Memory B cell (primary cell): Measurements from ENCODE around the gene DNM3.

ENCODE experiments used
- ATAC-seq: fragments of 150-1000 bp; cut with Tn5 transposase; 2 replicates; pipeline ENCODE4 v1.10.0; 2021; ENCODE audit warnings: low read depth, mild to moderate bottlenecking, moderate library complexity
- DNase-seq, 2 donors: peaks; one replicate each; pipeline ENCODE4 v3.0.0; 2022; ENCODE audit warnings: low spot score in 2 of 2
- H3K27ac Mint-ChIP-seq: one replicate; pipeline ENCODE4 v1.8.0; 2022; ENCODE audit warnings: mild to moderate bottlenecking, moderate library complexity, mixed read lengths
- H3K27me3 Mint-ChIP-seq: one replicate; pipeline ENCODE4 v1.8.0; 2022; ENCODE audit warnings: mixed read lengths
- H3K36me3 Mint-ChIP-seq: one replicate; pipeline ENCODE4 v1.8.0; 2022; ENCODE audit warnings: mild to moderate bottlenecking, mixed read lengths
- H3K4me1 Mint-ChIP-seq: one replicate; pipeline ENCODE4 v1.8.0; 2022; ENCODE audit warnings: mixed read lengths
- H3K4me3 Mint-ChIP-seq: one replicate; pipeline ENCODE4 v1.8.0; 2022; ENCODE audit warnings: mild to moderate bottlenecking, moderate library complexity, mixed read lengths
- H3K9me3 Mint-ChIP-seq: one replicate; pipeline ENCODE4 v1.8.0; 2022; ENCODE audit warnings: mixed read lengths

DNM3 gene

DNA sequence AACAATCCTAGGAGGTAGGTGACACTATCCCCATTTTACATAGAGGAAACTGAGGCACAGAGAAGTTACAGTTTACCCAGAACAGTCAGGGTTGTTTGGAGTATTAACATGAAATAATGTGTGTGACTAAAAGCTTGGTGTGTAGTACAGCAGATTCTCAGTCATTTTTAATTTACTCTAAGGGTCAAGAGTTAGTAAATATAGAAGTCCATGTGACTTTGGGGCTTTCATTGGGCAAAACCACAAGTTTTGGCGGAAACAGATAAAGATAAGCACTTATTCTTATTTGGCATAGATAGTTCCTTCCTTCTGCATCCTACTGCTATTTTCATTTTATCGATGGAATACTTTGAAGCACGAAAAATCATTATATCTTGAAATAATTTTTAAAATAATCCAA is 128.5 kb downstream of the DNM3 start:
- Mint-ChIP-seq H3K27ac (no peak overlapping the region), H3K27me3 (no peaks in the 10 kb centered on the region), H3K36me3 (no peaks in the 10 kb centered on the region), H3K9me3 (peaks cover 1% of the 10 kb centered on the region), H3K4me1 (no peaks in the 10 kb centered on the region), H3K4me3 (no peak overlapping the region)
- no peak for DNase-seq
- ATAC-seq: no peak

DNA sequence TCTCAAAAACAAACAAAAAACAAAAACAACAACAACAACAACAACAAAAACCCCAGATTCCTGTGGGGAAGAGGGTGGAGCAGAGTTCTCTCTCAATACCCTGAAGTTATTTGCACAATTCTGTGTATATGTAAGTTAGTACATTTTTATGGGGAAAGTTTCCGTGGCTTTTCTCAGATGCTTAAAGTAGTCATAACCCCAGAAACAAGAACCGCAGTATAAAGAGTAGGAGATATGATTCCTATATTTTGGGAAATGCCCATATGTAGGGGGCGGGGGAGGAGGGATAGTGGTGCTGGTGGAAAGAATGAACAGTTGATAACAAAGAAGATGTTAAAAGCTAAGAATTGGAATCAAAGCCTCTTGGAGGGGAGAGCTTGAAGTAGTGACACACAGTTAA is 131.5 kb downstream of the DNM3 start:
- ATAC-seq (no peak), DNase-seq (no peak)
- no peak overlapping the region for H3K27ac Mint-ChIP-seq
- no peaks in the 10 kb centered on the region for H3K4me1 Mint-ChIP-seq
- no peak overlapping the region for H3K4me3 Mint-ChIP-seq
- no peaks in the 10 kb centered on the region for H3K27me3 Mint-ChIP-seq
- peaks cover 2% of the 10 kb centered on the region for H3K36me3 Mint-ChIP-seq
- peaks cover 3% of the 10 kb centered on the region for H3K9me3 Mint-ChIP-seq

DNA sequence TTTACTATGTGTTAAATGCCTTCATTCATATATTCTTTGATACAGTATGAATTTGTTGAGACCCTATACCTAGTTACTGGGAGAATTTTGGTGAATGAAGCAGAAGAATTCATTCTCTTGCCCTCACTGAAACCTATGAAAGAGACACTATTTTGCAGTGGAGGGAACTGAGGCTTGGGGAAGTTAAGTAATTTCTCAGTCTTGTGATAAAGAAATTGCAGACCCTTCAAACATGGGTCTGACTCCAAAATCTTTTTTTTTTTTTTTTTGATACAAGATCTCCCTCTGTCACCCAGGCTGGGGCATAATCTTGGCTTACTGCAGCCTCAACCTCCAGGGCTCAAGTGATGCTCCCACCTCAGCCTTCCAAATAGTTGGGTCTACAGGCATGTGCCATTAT is 132.1 kb downstream of the DNM3 start:
- DNase-seq (no peak), ATAC-seq (no peak)
- Mint-ChIP-seq H3K27ac (no peak overlapping the region), H3K27me3 (no peaks in the 10 kb centered on the region), H3K9me3 (peaks cover 3% of the 10 kb centered on the region), H3K4me3 (no peak overlapping the region), H3K4me1 (no peaks in the 10 kb centered on the region), H3K36me3 (peaks cover 2% of the 10 kb centered on the region)

DNA sequence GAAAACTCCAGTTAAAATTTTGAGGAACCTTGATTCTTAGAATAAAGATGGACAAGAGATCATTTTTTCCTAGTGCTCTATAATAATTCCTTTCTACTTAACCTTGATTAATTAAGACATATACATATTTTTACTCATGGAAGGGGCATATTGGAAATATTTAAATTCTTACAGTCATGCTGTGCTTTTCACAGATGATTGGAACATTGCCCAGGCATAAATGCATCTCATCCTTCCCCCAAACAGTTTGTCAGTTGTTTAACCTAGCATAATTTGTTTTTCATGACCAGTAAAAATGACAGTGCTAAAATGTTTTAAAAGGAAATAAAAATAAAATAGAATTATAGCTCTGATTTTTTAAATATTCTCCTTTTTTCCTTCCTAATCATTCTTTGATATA is 140.0 kb downstream of the DNM3 start:
- Mint-ChIP-seq H3K4me3 (no peak overlapping the region), H3K9me3 (no peaks in the 10 kb centered on the region), H3K36me3 (no peaks in the 10 kb centered on the region), H3K27ac (no peak overlapping the region), H3K4me1 (no peaks in the 10 kb centered on the region), H3K27me3 (peaks cover 1% of the 10 kb centered on the region)
- ATAC-seq (no peak), DNase-seq (no peak)

DNA sequence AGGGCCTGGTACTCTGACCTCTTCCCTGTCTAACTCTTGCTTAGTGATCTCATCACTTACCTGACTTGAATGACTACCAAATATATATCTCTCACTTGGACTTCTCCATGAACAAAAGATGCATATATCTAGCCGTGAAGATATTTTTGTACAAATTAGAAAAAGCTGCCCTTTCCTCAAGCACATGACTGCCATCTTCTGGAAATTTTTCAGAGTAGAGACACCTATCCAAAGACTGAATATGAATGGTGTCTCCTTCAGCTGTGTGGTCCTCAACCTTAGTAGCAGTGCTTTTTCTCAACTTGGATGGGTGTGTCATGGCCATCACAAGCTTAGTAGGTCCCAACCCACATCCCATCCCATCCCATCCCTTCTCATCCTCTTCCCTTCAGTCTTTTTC is 142.3 kb downstream of the DNM3 start:
- Mint-ChIP-seq H3K27ac (no peak overlapping the region), H3K4me3 (no peak overlapping the region), H3K36me3 (no peaks in the 10 kb centered on the region), H3K4me1 (no peaks in the 10 kb centered on the region), H3K9me3 (no peaks in the 10 kb centered on the region), H3K27me3 (peaks cover 1% of the 10 kb centered on the region)
- ATAC-seq: no peak
- no peak for DNase-seq

DNA sequence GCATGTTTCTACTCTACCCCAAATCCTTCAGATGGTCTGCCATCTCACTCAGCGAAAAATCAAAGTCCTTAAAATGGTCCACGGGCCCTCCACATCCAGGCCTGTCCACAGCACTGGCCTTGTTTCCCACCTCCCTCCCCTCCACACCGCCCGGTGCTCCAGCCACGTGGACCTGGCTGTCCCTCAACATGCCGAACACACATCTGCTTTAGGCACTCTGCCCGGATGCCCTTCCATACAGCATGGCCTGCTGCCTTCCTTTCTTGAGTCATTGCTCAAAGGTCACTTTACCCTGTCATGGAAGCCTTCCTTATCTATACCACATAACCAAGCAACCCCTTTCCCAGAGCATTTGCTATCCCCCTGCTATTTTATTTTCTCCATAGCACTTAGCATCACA is 143.0 kb downstream of the DNM3 start:
- Mint-ChIP-seq H3K27ac (no peak overlapping the region), H3K4me1 (no peaks in the 10 kb centered on the region), H3K4me3 (no peak overlapping the region), H3K9me3 (no peaks in the 10 kb centered on the region), H3K27me3 (peaks cover 1% of the 10 kb centered on the region), H3K36me3 (no peaks in the 10 kb centered on the region)
- no peak for ATAC-seq
- DNase-seq: no peak

DNA sequence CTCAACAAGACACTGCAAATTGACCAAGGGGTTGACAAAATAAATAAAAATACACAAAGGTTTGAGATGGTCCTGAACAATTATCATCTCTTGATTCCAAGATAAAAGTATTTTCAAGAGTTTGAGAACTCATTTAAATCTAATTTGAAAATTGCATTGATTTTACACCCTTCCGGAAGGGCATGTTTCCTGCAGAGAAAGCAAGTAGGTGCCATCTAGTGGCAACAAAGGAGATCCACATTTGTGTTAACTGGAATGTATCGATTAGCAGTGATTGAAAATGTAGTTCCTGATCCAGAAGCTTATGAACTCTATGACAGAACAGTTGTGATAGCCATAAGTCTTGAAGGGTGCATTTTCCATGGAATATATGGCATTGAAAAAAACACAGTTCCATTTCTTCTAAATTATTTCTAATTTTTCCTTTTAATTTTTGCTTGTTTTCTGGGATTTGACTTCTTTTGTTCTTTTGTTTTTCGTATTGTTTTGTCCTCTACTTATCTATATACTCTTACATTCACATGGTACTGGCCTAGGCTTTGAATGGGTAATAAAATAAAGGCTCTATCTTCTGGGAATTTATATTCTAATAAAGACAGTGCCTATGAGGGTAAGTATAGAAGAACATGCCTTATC is 143.7 kb downstream of the DNM3 start:
- DNase-seq (peak in 1 of 2 donors; percentile 22), ATAC-seq (peak; percentile 46)
- no peaks in the 10 kb centered on the region for H3K4me1 Mint-ChIP-seq
- no peak overlapping the region for H3K27ac Mint-ChIP-seq
- no peaks in the 10 kb centered on the region for H3K36me3 Mint-ChIP-seq
- H3K9me3 Mint-ChIP-seq: no peaks in the 10 kb centered on the region
- no peak overlapping the region for H3K4me3 Mint-ChIP-seq
- H3K27me3 Mint-ChIP-seq: peaks cover 1% of the 10 kb centered on the region

DNA sequence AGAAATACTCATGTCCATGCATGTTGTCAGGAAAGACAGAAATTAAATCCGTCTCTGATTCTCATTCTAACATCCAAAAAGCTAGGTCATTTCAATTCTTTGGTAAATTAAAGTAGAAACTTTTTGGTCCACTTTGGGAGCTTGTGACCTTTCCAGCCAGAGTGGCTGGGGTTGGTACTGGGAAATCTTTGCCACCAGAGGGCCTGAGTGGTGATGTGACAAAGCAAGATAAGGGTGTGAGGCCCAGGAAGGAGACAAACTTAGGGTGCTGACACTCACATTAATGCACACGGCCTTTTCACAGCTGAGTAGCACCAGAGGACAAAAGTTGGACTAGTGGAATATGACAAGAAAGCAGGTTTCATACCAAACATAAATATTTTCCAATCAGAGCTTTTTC is 144.3 kb downstream of the DNM3 start:
- DNase-seq: no peak
- Mint-ChIP-seq H3K27ac (no peak overlapping the region), H3K4me3 (no peak overlapping the region)

DNA sequence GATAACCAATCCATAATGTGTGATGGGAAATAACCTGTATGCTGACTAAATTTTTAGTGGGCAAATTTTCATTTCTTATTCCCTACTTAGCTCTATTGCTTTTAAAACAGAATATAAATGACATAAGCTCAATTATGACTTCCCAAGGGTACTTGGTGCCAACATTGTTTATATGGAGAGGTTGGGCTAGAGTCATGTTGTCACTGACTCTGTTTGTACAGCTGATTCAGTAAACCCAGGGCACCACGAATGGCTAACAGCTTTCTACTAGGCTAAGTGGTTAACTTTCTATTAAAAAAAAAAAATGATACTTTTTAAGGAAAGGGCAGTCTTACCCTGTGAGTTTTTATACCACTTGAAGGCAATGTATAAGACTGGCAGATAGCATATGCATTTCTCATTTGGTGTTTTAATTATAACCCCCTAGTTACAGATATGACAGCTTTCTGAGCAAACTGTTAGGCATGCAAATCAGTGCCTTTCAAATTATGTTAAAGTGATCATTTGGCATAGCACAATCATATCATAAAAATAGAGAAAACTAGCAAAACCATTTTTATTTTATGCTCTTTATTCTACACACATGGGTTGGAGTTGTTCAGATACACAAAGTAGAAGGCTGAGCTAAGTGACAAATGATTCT is 147.1 kb downstream of the DNM3 start:
- H3K36me3 Mint-ChIP-seq: no peaks in the 10 kb centered on the region
- peaks cover 1% of the 10 kb centered on the region for H3K27me3 Mint-ChIP-seq
- H3K27ac Mint-ChIP-seq: no peak overlapping the region
- H3K9me3 Mint-ChIP-seq: no peaks in the 10 kb centered on the region
- ATAC-seq (no peak), DNase-seq (no peak)
- H3K4me1 Mint-ChIP-seq: no peaks in the 10 kb centered on the region
- no peak overlapping the region for H3K4me3 Mint-ChIP-seq

More for the DNA sequence above, 144.3 kb downstream of the DNM3 start:
- Mint-ChIP-seq H3K36me3 (no peaks in the 10 kb centered on the region), H3K27me3 (peaks cover 1% of the 10 kb centered on the region), H3K4me1 (no peaks in the 10 kb centered on the region), H3K9me3 (no peaks in the 10 kb centered on the region)
- ATAC-seq: no peak

DNA sequence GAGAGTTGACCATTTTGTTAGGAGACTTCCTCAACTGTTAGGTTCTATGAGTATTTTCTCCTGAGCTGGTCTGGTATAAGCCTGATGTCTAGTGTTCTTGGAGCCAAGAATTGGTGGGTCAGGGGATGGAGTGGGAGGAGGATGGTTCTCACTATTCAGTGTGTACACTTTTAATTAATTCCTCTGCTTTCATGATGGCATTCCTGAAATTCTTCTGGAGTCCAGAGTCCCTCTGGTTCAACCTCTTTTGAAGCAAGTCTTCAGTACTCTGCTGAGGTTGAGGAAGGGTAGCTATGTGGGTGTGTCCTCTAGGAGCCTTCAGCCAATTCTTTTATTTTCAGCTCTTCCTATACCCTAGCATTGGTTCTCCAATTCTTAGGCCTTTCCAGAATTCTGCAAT is 149.1 kb downstream of the DNM3 start:
- DNase-seq (no peak), ATAC-seq (no peak)
- Mint-ChIP-seq H3K4me3 (no peak overlapping the region), H3K27ac (no peak overlapping the region), H3K27me3 (no peaks in the 10 kb centered on the region), H3K4me1 (no peaks in the 10 kb centered on the region), H3K36me3 (no peaks in the 10 kb centered on the region), H3K9me3 (no peaks in the 10 kb centered on the region)

DNA sequence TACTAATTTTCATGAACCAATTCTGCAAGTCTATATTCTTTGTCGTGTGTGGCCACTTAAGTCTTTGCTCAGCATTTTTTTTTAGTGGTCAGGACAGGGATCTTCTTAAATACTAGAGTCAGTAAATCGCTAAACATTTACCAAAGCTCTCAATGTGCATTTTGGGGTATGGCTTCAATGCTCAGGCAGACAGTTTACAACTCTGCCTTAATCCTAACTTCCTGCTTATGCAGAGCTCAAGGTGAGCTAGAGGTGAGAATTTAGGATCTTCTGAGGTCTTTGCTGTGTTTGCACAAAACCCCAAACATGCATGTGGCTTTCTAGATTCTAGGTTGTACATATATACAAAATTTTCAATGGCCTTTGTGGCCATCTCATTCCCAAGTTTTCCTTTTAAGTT is 153.0 kb downstream of the DNM3 start:
- no peak for DNase-seq
- no peak for ATAC-seq
- H3K4me3 Mint-ChIP-seq: no peak overlapping the region
- H3K9me3 Mint-ChIP-seq: no peaks in the 10 kb centered on the region
- H3K27ac Mint-ChIP-seq: no peak overlapping the region
- H3K4me1 Mint-ChIP-seq: no peaks in the 10 kb centered on the region
- no peaks in the 10 kb centered on the region for H3K36me3 Mint-ChIP-seq
- no peaks in the 10 kb centered on the region for H3K27me3 Mint-ChIP-seq

DNA sequence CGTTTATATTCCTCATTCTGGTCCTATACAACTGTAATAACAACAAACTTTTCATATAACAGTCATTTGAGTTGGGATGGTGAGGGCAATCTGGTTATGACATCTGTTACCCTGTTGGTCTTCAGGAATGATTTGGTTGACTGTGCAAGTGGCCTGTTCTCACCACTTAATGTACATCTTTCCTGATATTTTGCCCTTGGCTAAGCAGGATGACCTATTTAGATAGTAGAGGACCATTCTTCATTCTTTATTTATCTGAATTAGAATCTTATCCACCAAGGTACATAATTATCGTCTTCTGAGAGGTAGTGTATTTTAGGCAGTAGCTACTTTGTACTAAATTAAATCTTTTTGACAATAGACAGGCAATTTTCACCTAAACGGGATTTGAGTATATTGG is 154.3 kb downstream of the DNM3 start:
- DNase-seq: no peak
- Mint-ChIP-seq H3K4me3 (no peak overlapping the region), H3K27me3 (no peaks in the 10 kb centered on the region), H3K4me1 (no peaks in the 10 kb centered on the region), H3K9me3 (no peaks in the 10 kb centered on the region), H3K27ac (no peak overlapping the region), H3K36me3 (no peaks in the 10 kb centered on the region)
- ATAC-seq: no peak

DNA sequence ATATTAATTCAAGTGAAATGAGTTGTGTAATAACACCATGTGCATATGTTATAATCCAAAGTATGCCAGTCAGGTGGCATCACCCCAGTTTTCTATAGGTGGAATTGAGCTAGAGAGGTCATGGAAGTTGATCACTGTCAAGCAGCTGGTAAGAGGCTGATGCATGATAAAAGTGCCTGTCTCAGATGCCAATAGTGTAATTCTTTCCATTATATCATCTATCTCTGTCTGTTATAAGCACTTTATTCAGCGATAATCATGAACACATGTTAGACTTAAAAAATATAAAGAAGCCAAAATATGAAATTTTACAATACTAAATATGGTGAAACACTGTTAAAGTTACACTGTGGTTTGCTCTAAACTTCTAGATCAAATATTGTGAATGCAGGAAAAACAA is 156.6 kb downstream of the DNM3 start:
- no peak for DNase-seq
- Mint-ChIP-seq H3K9me3 (no peaks in the 10 kb centered on the region), H3K27me3 (no peaks in the 10 kb centered on the region), H3K36me3 (no peaks in the 10 kb centered on the region), H3K4me3 (no peak overlapping the region), H3K27ac (no peak overlapping the region), H3K4me1 (no peaks in the 10 kb centered on the region)
- ATAC-seq: no peak

DNA sequence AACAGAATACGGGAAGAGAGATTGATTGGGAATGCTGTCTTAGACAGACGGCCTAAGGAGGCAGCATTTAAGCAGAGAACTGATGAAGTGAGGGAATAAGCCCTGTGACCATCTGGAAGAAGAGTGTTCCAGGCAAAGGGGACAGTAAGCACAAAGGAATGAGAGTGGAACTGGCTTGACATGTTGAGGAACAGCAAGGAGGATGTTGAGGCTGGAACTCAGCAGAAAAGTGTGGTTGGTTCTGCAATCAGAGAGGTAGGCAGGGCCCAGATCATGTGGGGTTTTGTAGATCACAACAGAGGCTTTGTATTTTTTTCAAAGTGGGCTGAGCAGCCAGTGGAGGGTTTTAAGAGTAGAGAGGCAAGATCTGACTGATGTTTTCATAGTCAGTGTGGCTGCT is 157.4 kb downstream of the DNM3 start:
- no peaks in the 10 kb centered on the region for H3K36me3 Mint-ChIP-seq
- H3K9me3 Mint-ChIP-seq: no peaks in the 10 kb centered on the region
- no peak for DNase-seq
- H3K27ac Mint-ChIP-seq: no peak overlapping the region
- ATAC-seq: no peak
- H3K4me1 Mint-ChIP-seq: peaks cover 2% of the 10 kb centered on the region
- no peak overlapping the region for H3K4me3 Mint-ChIP-seq
- no peaks in the 10 kb centered on the region for H3K27me3 Mint-ChIP-seq

DNA sequence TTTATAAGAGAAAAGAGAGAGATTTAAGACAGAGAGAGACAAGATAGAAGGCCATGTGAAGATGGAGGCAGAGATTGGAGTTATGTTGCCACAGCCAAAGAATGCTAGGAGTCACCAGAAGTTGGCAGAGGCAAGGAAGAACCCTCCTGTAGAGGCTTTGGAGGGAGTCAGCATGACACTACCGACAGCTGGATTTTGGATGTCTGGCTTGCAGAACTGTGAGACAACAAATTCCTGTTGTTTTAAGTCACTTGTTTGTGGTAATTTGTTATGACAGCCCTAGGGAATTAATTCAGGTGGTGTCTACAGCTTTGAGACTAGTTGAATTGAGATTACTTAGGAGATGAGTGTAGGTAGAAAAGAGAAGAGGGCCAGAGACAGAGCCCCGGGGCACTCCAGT is 158.5 kb downstream of the DNM3 start:
- Mint-ChIP-seq H3K27ac (no peak overlapping the region), H3K4me1 (peaks cover 5% of the 10 kb centered on the region), H3K9me3 (no peaks in the 10 kb centered on the region), H3K36me3 (no peaks in the 10 kb centered on the region), H3K4me3 (no peak overlapping the region), H3K27me3 (no peaks in the 10 kb centered on the region)
- ATAC-seq (no peak), DNase-seq (no peak)
